ENCODE data around the gene ABCC5. TPM values are rescaled to one million over a fixed set of nuclear protein-coding genes. Genes with fewer than 3 reads are reported as not detected.

Gene ABCC5
- total RNA-seq, 1 experiment from 2014 or later = 37.6 TPM

- no peak overlapping the region for H2BK20ac ChIP-seq (ENCODE audit: low read depth, low read length, poor library complexity, severe bottlenecking)
- no peaks in the 10 kb centered on the region for H3K79me2 ChIP-seq (ENCODE audit: insufficient read depth, low read length)
- Mint-ChIP-seq H3K27me3 (ENCODE audit: low read depth) (no peaks in the 10 kb centered on the region; the same call in 1 of the 2 replicates), H3K4me1 (peaks cover 4 to 15% of the 10 kb centered on the region in 2 experiments), H3K36me3 (ENCODE audit: insufficient read depth in 1 of 3, low read depth in 3 of 3) (no peaks in the 10 kb centered on the region; a peak in 1 of 7 replicates), H3K9me3 (no peaks in the 10 kb centered on the region), H3K27ac (no peak overlapping the region), H3K4me3 (no peak overlapping the region)
- TF ChIP-seq CTCF (conservative IDR thresholded peaks at IDR 0.05) = no peak
- no peak overlapping the region for H2BK15ac ChIP-seq (ENCODE audit: low read depth, low read length)
- H3T11ph ChIP-seq (ENCODE audit: low read length) = no peak overlapping the region
- no peak overlapping the region for H2BK12ac ChIP-seq (ENCODE audit: insufficient read length, low read depth, low read length)
- no peak overlapping the region for H2AK5ac ChIP-seq (ENCODE audit: insufficient read length, low read length)
- no peaks in the 10 kb centered on the region for H3K27me3 ChIP-seq (ENCODE audit: insufficient read depth, low read length)
- H3K56ac ChIP-seq (ENCODE audit: insufficient read length, low read depth, low read length) = no peak overlapping the region
- no peak overlapping the region for H4K5ac ChIP-seq (ENCODE audit: insufficient read length, low read depth, low read length)
- no peak overlapping the region for H3K4ac ChIP-seq (ENCODE audit: low read depth, low read length)
- H3K79me1 ChIP-seq (ENCODE audit: insufficient read depth, low read depth, low read length, poor library complexity, severe bottlenecking) = no peaks in the 10 kb centered on the region
- no peak overlapping the region for H3K23ac ChIP-seq (ENCODE audit: insufficient read length, low read depth, low read length)
- no peak overlapping the region for H4K8ac ChIP-seq (replicated peaks; ENCODE audit: insufficient read length, low read depth, low read length)
- no peaks in the 10 kb centered on the region for H3K9me3 ChIP-seq (ENCODE audit: control insufficient read depth, low read depth, low read length)
- H3K9ac ChIP-seq (ENCODE audit: extremely low read depth, insufficient read length, low read length) = no peak overlapping the region
- no peak overlapping the region for H2BK120ac ChIP-seq (ENCODE audit: low read depth, low read length, poor library complexity, severe bottlenecking)
- no peak overlapping the region for H3K4me2 ChIP-seq (ENCODE audit: insufficient read depth, insufficient read length, low read length)
- H2BK5ac ChIP-seq (ENCODE audit: insufficient read length, low read length) = no peak overlapping the region
- DNase-seq = no peak
- no peak overlapping the region for H3K14ac ChIP-seq (ENCODE audit: insufficient read depth, low read length)
- no CpG with 5 or more reads among the region's 14 CpGs for WGBS (ENCODE audit: extremely low coverage, insufficient read length, low lambda C conversion rate)
- no peaks in the 10 kb centered on the region for H3K23me2 ChIP-seq (ENCODE audit: insufficient read length, low read depth, low read length, poor library complexity, severe bottlenecking)
- no peak overlapping the region for H3K27ac ChIP-seq (ENCODE audit: insufficient read length, low read depth, low read length)
- H2AFZ ChIP-seq (ENCODE audit: low read length) = no peak overlapping the region
- peaks cover 3% of the 10 kb centered on the region; the same call in 1 of the 2 replicates for H3K4me1 ChIP-seq (ENCODE audit: insufficient read depth, low read length)
- H4K20me1 ChIP-seq (ENCODE audit: control insufficient read depth, insufficient read depth, insufficient read length) = no peaks in the 10 kb centered on the region
- H4K91ac ChIP-seq (ENCODE audit: insufficient read length, low read depth, low read length) = no peak overlapping the region
- H3K18ac ChIP-seq (ENCODE audit: insufficient read length, low read depth, low read length) = no peak overlapping the region
Measured at GRCh38 chr3:183909030-183909600, 108.6 kb downstream of the ABCC5 start.
